Esophagus squamous epithelium (tissue), 4 donors: Measurements from ENCODE around the gene ASNS.

Experiments
- POLR2A ChIP-seq, 4 donors: fragments of 450-650 bp; IDR thresholded peaks; one replicate each; pipeline ENCODE4 v1.6.1; 2017; ENCODE audit warnings: antibody characterized with exemption in 4 of 4, mild to moderate bottlenecking in 4 of 4, moderate library complexity in 3 of 4
- TF ChIP-seq, protein P1 (sequence below), 6 experiments: fragments of 450-650 bp in 4 of 6; fragments of 200-600 bp in 2 of 6; sonication (generic) in 2 of 6; IDR thresholded peaks; one replicate each; pipeline ENCODE4 v1.5.1; 2016 to 2019; ENCODE audit warnings: antibody characterized with exemption in 6 of 6, mild to moderate bottlenecking in 4 of 6, moderate library complexity in 4 of 6

DNA sequence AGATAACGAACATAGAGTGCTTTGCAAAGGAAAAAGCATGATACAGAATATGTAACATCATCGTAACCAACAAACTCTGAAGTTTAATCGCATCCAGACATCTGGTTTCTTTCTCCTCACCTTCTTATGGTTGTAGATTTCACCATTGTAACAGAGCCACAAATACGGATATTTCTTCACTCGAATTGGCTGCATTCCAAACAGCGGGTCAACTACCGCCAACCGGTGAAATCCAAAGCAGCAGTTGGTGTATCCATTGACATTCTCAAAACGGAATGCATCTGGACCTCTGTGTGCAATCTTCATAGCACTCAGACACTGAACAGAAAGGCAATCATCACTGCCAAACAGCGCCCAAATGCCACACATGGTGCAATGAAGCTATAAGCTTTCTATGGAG lies 3.4 kb downstream of the ASNS start:
- TF ChIP-seq, protein P1, sequence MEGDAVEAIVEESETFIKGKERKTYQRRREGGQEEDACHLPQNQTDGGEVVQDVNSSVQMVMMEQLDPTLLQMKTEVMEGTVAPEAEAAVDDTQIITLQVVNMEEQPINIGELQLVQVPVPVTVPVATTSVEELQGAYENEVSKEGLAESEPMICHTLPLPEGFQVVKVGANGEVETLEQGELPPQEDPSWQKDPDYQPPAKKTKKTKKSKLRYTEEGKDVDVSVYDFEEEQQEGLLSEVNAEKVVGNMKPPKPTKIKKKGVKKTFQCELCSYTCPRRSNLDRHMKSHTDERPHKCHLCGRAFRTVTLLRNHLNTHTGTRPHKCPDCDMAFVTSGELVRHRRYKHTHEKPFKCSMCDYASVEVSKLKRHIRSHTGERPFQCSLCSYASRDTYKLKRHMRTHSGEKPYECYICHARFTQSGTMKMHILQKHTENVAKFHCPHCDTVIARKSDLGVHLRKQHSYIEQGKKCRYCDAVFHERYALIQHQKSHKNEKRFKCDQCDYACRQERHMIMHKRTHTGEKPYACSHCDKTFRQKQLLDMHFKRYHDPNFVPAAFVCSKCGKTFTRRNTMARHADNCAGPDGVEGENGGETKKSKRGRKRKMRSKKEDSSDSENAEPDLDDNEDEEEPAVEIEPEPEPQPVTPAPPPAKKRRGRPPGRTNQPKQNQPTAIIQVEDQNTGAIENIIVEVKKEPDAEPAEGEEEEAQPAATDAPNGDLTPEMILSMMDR (IDR thresholded peaks at IDR 0.05): no peak
- TF ChIP-seq POLR2A (IDR thresholded peaks at IDR 0.05): no peak
